Measurements from ENCODE around the gene TYK2.

The TYK2 gene

GRCh38 chr19:10332965-10333757 is 47.2 kb downstream of the TYK2 start, which contains the start of gene RAVER1:
Gene RAVER1, minus strand, starts transcription at chr19:10333529. Its CDS starts 22 bp downstream, at chr19:10333507.
- peak; percentile 98 for DNase-seq

- DNase-seq, result no peak
Observed at GRCh38 chr19:10332158-10332964, 48.0 kb downstream of the TYK2 start.

- DNase-seq, result no peak
Observed at GRCh38 chr19:10329555-10329954, 50.8 kb downstream of the TYK2 start.

GRCh38 chr19:10328558-10329429 is 51.6 kb downstream of the TYK2 start:
- no peak for DNase-seq

- no peak for DNase-seq
Observed at GRCh38 chr19:10327793-10328192, 52.6 kb downstream of the TYK2 start.

- no peak for DNase-seq
Observed at GRCh38 chr19:10325732-10326131, 54.6 kb downstream of the TYK2 start.

GRCh38 chr19:10321874-10322835 is 58.2 kb downstream of the TYK2 start:
- no peak for DNase-seq

- DNase-seq, result no peak
Observed at GRCh38 chr19:10321417-10321797, 59.0 kb downstream of the TYK2 start.

- peak; percentile 44 for DNase-seq
Observed at GRCh38 chr19:10320602-10321416, 59.6 kb downstream of the TYK2 start.

- DNase-seq, result no peak
Observed at GRCh38 chr19:10318807-10319682, 61.3 kb downstream of the TYK2 start.

GRCh38 chr19:10317857-10318462 is 62.4 kb downstream of the TYK2 start:
- no peak for DNase-seq

GRCh38 chr19:10317045-10317856 is 63.1 kb downstream of the TYK2 start:
- DNase-seq, result no peak

- peak; percentile 58 for DNase-seq
Observed at GRCh38 chr19:10316229-10317044, 63.9 kb downstream of the TYK2 start.

GRCh38 chr19:10315335-10316214 is 64.8 kb downstream of the TYK2 start, which contains the start of gene FDX2:
Gene FDX2, minus strand, starts transcription at chr19:10316015. Its CDS starts 19 bp downstream, at chr19:10315996.
- peak; percentile 91 for DNase-seq

GRCh38 chr19:10309423-10309822 is 70.9 kb downstream of the TYK2 start, which contains the start of gene ZGLP1:
Gene ZGLP1, minus strand, starts transcription at chr19:10309815.
- no peak for DNase-seq

GRCh38 chr19:10306327-10306726 is 74.0 kb downstream of the TYK2 start:
- no peak for DNase-seq
